ENCODE measurements around the gene LGR6.

Gene LGR6

DNA sequence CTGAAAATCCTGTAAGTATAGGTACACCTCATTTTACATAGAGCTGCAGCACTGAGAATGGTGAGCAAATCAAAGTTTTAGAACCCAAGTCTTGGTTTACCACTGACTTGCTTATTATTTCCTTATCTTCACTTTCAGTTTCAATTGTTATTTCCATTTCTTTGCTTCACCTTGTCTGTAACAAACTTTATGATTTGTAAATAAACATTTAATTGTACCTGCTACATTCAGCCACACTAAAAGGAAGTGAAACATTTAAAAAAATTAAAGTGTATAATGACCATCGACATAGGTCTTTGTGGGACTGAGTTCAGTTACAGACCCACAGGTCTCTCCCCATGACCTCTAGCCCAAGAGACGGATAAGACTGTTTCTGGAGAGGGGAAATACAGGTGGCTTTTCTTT lies 34.4 kb downstream of the LGR6 start:
- Histone ChIP-seq H3K79me2 (ENCODE audit: low read length) (no peaks in the 10 kb centered on the region), H3K27me3 (ENCODE audit: low read depth, low read length) (peaks cover 31% of the 10 kb centered on the region), H3K9me3 (ENCODE audit: insufficient read depth, low read length) (no peaks in the 10 kb centered on the region), H3K27ac (ENCODE audit: low read length) (no peak overlapping the region), H3K4me3 (ENCODE audit: low read length) (no peak overlapping the region), H2AFZ (ENCODE audit: low read depth, low read length) (no peak overlapping the region), H3K9ac (ENCODE audit: low read length) (no peak overlapping the region), H3K4me2 (ENCODE audit: low read length) (peak overlapping the region; percentile 1; the same call in 1 of the 2 replicates), H4K20me1 (ENCODE audit: insufficient read depth, low read length) (no peaks in the 10 kb centered on the region), H3K4me1 (ENCODE audit: low read length) (peaks cover 15% of the 10 kb centered on the region), H3K36me3 (replicated peaks; ENCODE audit: low read depth, low read length) (no peaks in the 10 kb centered on the region)
- TF ChIP-seq, protein P1, sequence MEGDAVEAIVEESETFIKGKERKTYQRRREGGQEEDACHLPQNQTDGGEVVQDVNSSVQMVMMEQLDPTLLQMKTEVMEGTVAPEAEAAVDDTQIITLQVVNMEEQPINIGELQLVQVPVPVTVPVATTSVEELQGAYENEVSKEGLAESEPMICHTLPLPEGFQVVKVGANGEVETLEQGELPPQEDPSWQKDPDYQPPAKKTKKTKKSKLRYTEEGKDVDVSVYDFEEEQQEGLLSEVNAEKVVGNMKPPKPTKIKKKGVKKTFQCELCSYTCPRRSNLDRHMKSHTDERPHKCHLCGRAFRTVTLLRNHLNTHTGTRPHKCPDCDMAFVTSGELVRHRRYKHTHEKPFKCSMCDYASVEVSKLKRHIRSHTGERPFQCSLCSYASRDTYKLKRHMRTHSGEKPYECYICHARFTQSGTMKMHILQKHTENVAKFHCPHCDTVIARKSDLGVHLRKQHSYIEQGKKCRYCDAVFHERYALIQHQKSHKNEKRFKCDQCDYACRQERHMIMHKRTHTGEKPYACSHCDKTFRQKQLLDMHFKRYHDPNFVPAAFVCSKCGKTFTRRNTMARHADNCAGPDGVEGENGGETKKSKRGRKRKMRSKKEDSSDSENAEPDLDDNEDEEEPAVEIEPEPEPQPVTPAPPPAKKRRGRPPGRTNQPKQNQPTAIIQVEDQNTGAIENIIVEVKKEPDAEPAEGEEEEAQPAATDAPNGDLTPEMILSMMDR (IDR thresholded peaks at IDR 0.05; ENCODE audit: low read depth, low read length): no peak
- TF ChIP-seq EZH2phosphoT487 (IDR thresholded peaks at IDR 0.05; ENCODE audit: low read depth): no peak

DNA sequence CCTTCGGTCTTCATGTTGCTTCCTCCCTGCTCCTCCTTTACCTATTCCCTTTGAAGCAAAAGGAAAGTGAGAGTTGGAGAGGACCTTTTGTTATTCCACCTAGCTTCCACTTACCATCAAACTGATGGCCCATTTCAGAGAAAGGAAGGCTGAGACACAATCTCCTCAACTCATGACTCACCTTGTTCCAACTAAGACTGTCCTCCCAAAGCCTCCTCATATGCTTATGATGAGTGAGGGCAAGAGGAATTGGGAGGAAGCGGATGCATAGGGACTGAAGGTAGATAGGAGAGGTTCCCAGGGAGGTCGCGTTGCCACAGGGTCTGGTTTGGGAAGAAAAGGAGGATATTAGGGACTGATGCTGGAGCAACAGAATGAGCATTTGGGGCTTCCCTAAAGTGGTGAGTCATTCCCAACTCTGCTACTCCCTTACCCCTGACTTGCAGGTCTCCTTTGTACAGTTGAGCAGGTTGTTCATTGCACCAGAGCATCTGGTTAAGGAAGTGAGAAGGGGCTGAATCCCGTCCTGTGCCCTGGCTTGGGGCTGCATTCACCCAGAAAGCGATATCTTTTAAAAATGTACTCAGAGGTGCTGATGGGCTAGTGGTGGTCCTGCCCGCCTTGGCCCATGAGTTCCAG lies 35.0 kb downstream of the LGR6 start:
- peak overlapping the region; percentile 1; the same call in 1 of the 2 replicates for H3K4me2 ChIP-seq (ENCODE audit: low read length)
- H3K4me1 ChIP-seq (ENCODE audit: low read length): peaks cover 15% of the 10 kb centered on the region
- no peaks in the 10 kb centered on the region for H3K36me3 ChIP-seq (replicated peaks; ENCODE audit: low read depth, low read length)
- TF ChIP-seq EZH2phosphoT487 (IDR thresholded peaks at IDR 0.05; ENCODE audit: low read depth): no peak
- TF ChIP-seq, protein P1 (IDR thresholded peaks at IDR 0.05; ENCODE audit: low read depth, low read length): no peak
- H3K9me3 ChIP-seq (ENCODE audit: insufficient read depth, low read length): no peaks in the 10 kb centered on the region
- peaks cover 28% of the 10 kb centered on the region for H3K27me3 ChIP-seq (ENCODE audit: low read depth, low read length)
- H3K9ac ChIP-seq (ENCODE audit: low read length): no peak overlapping the region
- no peak overlapping the region for H2AFZ ChIP-seq (ENCODE audit: low read depth, low read length)
- no peaks in the 10 kb centered on the region for H4K20me1 ChIP-seq (ENCODE audit: insufficient read depth, low read length)
- no peak overlapping the region for H3K4me3 ChIP-seq (ENCODE audit: low read length)
- H3K27ac ChIP-seq (ENCODE audit: low read length): no peak overlapping the region
- no peaks in the 10 kb centered on the region for H3K79me2 ChIP-seq (ENCODE audit: low read length)

- peaks cover 15% of the 10 kb centered on the region for H3K4me1 ChIP-seq (ENCODE audit: low read length)
- H3K4me3 ChIP-seq (ENCODE audit: low read length): no peak overlapping the region
- H3K27me3 ChIP-seq (ENCODE audit: low read depth, low read length): peaks cover 27% of the 10 kb centered on the region
- H3K79me2 ChIP-seq (ENCODE audit: low read length): no peaks in the 10 kb centered on the region
- H3K36me3 ChIP-seq (replicated peaks; ENCODE audit: low read depth, low read length): no peaks in the 10 kb centered on the region
- no peak overlapping the region for H2AFZ ChIP-seq (ENCODE audit: low read depth, low read length)
- no peak overlapping the region for H3K4me2 ChIP-seq (ENCODE audit: low read length)
- H3K9ac ChIP-seq (ENCODE audit: low read length): no peak overlapping the region
- no peaks in the 10 kb centered on the region for H3K9me3 ChIP-seq (ENCODE audit: insufficient read depth, low read length)
- H4K20me1 ChIP-seq (ENCODE audit: insufficient read depth, low read length): no peaks in the 10 kb centered on the region
- no peak for TF ChIP-seq EZH2phosphoT487 (IDR thresholded peaks at IDR 0.05; ENCODE audit: low read depth)
- TF ChIP-seq, protein P1 (IDR thresholded peaks at IDR 0.05; ENCODE audit: low read depth, low read length): no peak
- no peak overlapping the region for H3K27ac ChIP-seq (ENCODE audit: low read length)
These were observed 35.8 kb downstream of the LGR6 start for GRCh38 chr1:202229376-202229775.

- peaks cover 31% of the 10 kb centered on the region for H3K27me3 ChIP-seq (ENCODE audit: low read depth, low read length)
- H3K4me3 ChIP-seq (ENCODE audit: low read length): no peak overlapping the region
These were observed 36.7 kb downstream of the LGR6 start for GRCh38 chr1:202230061-202230938.

More at GRCh38 chr1:202230061-202230938, 36.7 kb downstream of the LGR6 start:
- H3K27ac ChIP-seq (ENCODE audit: low read length): no peak overlapping the region
- no peak overlapping the region for H3K9ac ChIP-seq (ENCODE audit: low read length)
- TF ChIP-seq, protein P1 (IDR thresholded peaks at IDR 0.05; ENCODE audit: low read depth, low read length): no peak
- TF ChIP-seq EZH2phosphoT487 (IDR thresholded peaks at IDR 0.05; ENCODE audit: low read depth): no peak
- no peaks in the 10 kb centered on the region for H3K79me2 ChIP-seq (ENCODE audit: low read length)
- no peaks in the 10 kb centered on the region for H3K36me3 ChIP-seq (replicated peaks; ENCODE audit: low read depth, low read length)
- H2AFZ ChIP-seq (ENCODE audit: low read depth, low read length): no peak overlapping the region
- no peaks in the 10 kb centered on the region for H3K9me3 ChIP-seq (ENCODE audit: insufficient read depth, low read length)
- H4K20me1 ChIP-seq (ENCODE audit: insufficient read depth, low read length): no peaks in the 10 kb centered on the region
- H3K4me1 ChIP-seq (ENCODE audit: low read length): peaks cover 15% of the 10 kb centered on the region
- no peak overlapping the region for H3K4me2 ChIP-seq (ENCODE audit: low read length)
